Body of pancreas (tissue), 4 donors: ENCODE data around the gene COL15A1. TPM values are rescaled to one million over a fixed set of nuclear protein-coding genes. Genes with fewer than 3 reads are reported as not detected.
A peak's percentile ranks its signal among the peaks of the same experiment; 100 is the strongest.

Experiments used
- ATAC-seq: fragments of 150-250 bp; one replicate; pipeline ENCODE4 v1.9.1; 2016
- DNase-seq, 4 donors: peaks; one replicate each; pipeline ENCODE4 v3.0.0-alpha.2; 2019
- H3K27ac ChIP-seq, 4 donors: fragments of 200-600 bp; sonication (generic); 1 replicate in 3 of 4; 2 replicates in 1 of 4; pipeline versions ENCODE4 v1.5.1 to v1.6.1; 2016 to 2019; ENCODE audit warnings: mild to moderate bottlenecking in 1 of 4, mixed read lengths in 1 of 4, moderate library complexity in 1 of 4
- H3K27me3 ChIP-seq, 2 donors: fragments of 200-600 bp; sonication (generic); one replicate each; pipeline ENCODE4 v1.6.0; 2016; ENCODE audit warnings: mild to moderate bottlenecking in 1 of 2
- H3K36me3 ChIP-seq, 2 donors: fragments of 200-600 bp; sonication (generic); replicated peaks in 1 of 2; 2 replicates each; pipeline ENCODE4 v1.5.1; 2016; ENCODE audit warnings: low read depth in 2 of 2; ENCODE audit not compliant: insufficient read depth in 1 of 2
- H3K4me1 ChIP-seq: fragments of 200-600 bp; sonication (generic); one replicate; pipeline ENCODE4 v1.6.0; 2016
- H3K4me3 ChIP-seq, 2 donors: fragments of 200-600 bp; sonication (generic); 1 replicate in 1 of 2; 2 replicates in 1 of 2; pipeline ENCODE4 v1.5.1; 2016 to 2019
- H3K9me3 ChIP-seq, 3 donors: fragments of 200-600 bp; sonication (generic); 1 replicate in 2 of 3; 2 replicates in 1 of 3; pipeline ENCODE4 v1.5.1; 2016
- CTCF ChIP-seq, 7 experiments: fragments of 450-650 bp in 4 of 7; fragments of 200-600 bp in 3 of 7; sonication (generic) in 3 of 7; IDR thresholded peaks; one replicate each; pipeline ENCODE4 v1.5.1; 2016 to 2019; ENCODE audit warnings: antibody characterized with exemption in 7 of 7
- POLR2A ChIP-seq, 3 donors: fragments of 450-650 bp; IDR thresholded peaks; one replicate each; pipeline ENCODE4 v1.6.1; 2016; ENCODE audit warnings: antibody characterized with exemption in 3 of 3, mild to moderate bottlenecking in 2 of 3
- WGBS, 2 donors: methylation state at CpG; one replicate each; pipeline ENCODE4 v1.1.5; 2017; 5-methylcytosine and 5-hydroxymethylcytosine counted together
- intact Hi-C: fragments of 100-400 bp; cut with DNase I; formaldehyde crosslinking; loops from one replicate; pipeline ENCODE4 v1.15.1; 2023
- total RNA-seq, 2 donors: library from RNA; depleted of rRNA; stranded (reverse); fragments of >200 nt; gene quantifications; one replicate each; pipeline ENCODE4 v1.1.0, GENCODE V29; 2016

COL15A1 gene
- total RNA-seq, 2 donors from 2014 or later = 6.7 to 55.4 TPM

DNA sequence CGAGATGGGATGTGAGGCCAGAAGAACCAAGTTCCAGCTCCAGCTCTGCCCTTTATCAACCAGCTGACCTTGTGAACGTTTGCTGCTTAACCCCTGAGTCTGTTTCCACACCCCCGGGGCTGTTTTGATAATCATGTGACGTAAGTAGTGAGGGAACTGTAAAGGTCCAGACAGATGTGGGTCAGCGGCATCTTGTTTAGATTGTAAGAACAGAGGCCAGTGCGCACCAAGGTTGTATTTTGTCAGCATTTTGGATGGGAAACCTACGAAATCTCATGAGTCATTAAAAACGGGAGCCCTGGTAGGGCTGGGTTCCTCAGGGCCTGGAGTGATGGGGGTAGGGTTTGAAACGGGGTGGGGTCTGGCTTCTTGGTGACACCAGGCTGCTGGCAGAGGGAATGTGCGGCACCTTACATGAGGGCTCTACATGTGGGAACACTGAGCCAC is 13.8 kb upstream of the COL15A1 start:
- peak; percentile 53 to 87 (median 68) for DNase-seq
- Histone ChIP-seq H3K4me3 (no peak overlapping the region), H3K36me3 (no peaks in the 10 kb centered on the region), H3K4me1 (peaks cover 22% of the 10 kb centered on the region), H3K27ac (peak overlapping the region in 3 of 4 donors; percentile 28 to 62 (median 61)), H3K9me3 (no peaks in the 10 kb centered on the region), H3K27me3 (no peaks in the 10 kb centered on the region)
- intact Hi-C loops = no loop called here
- WGBS, 2 donors = 30% methylated on average over 10 of the region's 10 CpGs
- ATAC-seq = peak; percentile 91
- TF ChIP-seq POLR2A (IDR thresholded peaks at IDR 0.05) (peak in 2 of 3 donors; percentile 23 to 48), CTCF (IDR thresholded peaks at IDR 0.05) (no peak)

DNA sequence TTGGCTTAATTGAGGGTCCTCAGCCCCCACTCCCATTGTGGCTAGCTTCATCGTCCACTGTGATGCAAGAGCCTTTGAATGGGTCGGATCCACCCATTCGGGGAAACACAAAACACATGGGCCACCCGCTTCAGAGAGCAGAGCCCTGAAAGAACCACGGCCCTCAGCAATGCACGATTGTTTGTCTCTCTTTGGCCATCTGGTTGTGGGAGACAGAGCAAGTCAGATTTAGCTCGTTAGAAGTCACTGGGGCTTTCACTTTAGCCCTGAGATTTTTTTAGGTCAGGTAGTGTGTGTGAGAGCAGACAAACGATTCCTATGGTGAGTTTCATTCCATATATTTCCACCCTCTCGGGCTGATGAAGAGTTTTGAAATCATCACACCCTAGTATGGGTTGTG is 12.9 kb upstream of the COL15A1 start:
- Histone ChIP-seq H3K36me3 (no peaks in the 10 kb centered on the region), H3K4me3 (no peak overlapping the region), H3K4me1 (peaks cover 22% of the 10 kb centered on the region), H3K27ac (no peak overlapping the region), H3K9me3 (no peaks in the 10 kb centered on the region), H3K27me3 (no peaks in the 10 kb centered on the region)
- ATAC-seq = no peak
- 91 to 94% methylated on average over 9 of the region's 9 CpGs for WGBS, 2 donors
- no peak for TF ChIP-seq POLR2A (IDR thresholded peaks at IDR 0.05)
- DNase-seq = no peak
- intact Hi-C loops = no loop called here

DNA sequence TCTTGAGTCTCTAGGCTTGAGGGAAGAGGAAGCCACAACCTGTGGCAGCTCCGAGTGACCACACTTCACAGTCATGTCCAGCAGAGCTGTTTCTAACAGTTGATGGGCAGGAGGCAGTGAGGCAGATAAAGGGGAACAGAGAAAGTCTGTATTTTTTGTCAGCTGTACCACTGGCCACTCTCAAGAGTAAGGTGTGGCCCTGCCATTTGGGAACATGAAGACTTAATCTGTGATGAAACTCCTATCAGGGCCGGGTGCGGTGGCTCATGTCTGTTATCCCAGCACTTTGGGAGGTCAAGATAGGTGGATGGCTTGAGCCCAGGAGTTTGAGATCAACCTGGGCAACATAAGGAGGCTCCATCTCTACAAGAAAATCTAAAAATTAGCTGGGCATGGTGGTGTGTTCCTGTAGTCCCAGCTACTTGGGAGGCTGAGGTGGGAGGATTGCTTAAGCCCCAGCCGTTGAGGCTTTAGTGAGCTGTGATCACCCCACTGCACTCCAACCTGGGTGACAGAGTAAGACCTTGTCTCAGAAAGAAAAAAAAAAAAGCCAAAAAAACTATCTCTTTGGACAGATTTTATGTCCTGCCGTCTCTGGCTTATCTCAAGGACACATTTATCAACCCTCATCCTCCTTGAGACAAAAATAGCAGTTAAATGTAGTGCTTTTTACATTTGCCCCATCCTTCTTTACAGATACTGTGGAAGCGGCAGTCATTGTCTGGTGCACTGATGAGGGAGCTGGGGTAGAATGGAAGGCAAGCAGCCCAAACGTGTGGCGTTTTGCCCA is 11.9 kb upstream of the COL15A1 start:
- no peak for TF ChIP-seq POLR2A (IDR thresholded peaks at IDR 0.05)
- no peak for TF ChIP-seq CTCF (IDR thresholded peaks at IDR 0.05)
- H3K4me1 ChIP-seq = peaks cover 22% of the 10 kb centered on the region
- H3K27ac ChIP-seq = no peak overlapping the region
- no peak overlapping the region for H3K4me3 ChIP-seq
- no peaks in the 10 kb centered on the region for H3K36me3 ChIP-seq
- 79 to 84% methylated on average over 6 to 8 of the region's 8 CpGs for WGBS, 2 donors
- ATAC-seq = no peak
- no peaks in the 10 kb centered on the region for H3K27me3 ChIP-seq
- DNase-seq = no peak
- intact Hi-C loops = no loop called here
- H3K9me3 ChIP-seq = no peaks in the 10 kb centered on the region

GRCh38 chr9:98933185-98933584 is 10.5 kb upstream of the COL15A1 start:
- ATAC-seq = no peak
- H3K27ac ChIP-seq = no peak overlapping the region
- TF ChIP-seq CTCF (IDR thresholded peaks at IDR 0.05) (no peak), POLR2A (IDR thresholded peaks at IDR 0.05) (no peak)
- DNase-seq = no peak
- H3K4me3 ChIP-seq = no peak overlapping the region
- intact Hi-C loops = no loop called here
- H3K36me3 ChIP-seq = no peaks in the 10 kb centered on the region
- H3K4me1 ChIP-seq = peaks cover 13% of the 10 kb centered on the region
- no peaks in the 10 kb centered on the region for H3K27me3 ChIP-seq
- no peaks in the 10 kb centered on the region for H3K9me3 ChIP-seq
- WGBS, 2 donors = 89 to 93% methylated on average over 5 of the region's 5 CpGs

- Histone ChIP-seq H3K36me3 (no peaks in the 10 kb centered on the region), H3K9me3 (no peaks in the 10 kb centered on the region), H3K27me3 (no peaks in the 10 kb centered on the region), H3K27ac (no peak overlapping the region), H3K4me1 (peaks cover 13% of the 10 kb centered on the region), H3K4me3 (no peak overlapping the region)
- TF ChIP-seq POLR2A (IDR thresholded peaks at IDR 0.05) (no peak), CTCF (IDR thresholded peaks at IDR 0.05) (no peak)
- no peak for DNase-seq
- 63 to 84% methylated on average over 2 of the region's 2 CpGs for WGBS, 2 donors
- intact Hi-C loops = no loop called here
- ATAC-seq = no peak
These were observed 9.8 kb upstream of the COL15A1 start for GRCh38 chr9:98933890-98934289.
